ELF-1 (cell line): ENCODE data around the gene CCDC178.
"Not testable (repeated sequence)": the region's sequence is repeated elsewhere in the genome, so short reads cannot be mapped to it uniquely, and the experiment has no call there.

Experiments used
- DNase-seq: peaks from one replicate; pipeline ENCODE4 v3.0.0-alpha.2; 2016; ENCODE audit warnings: low read depth, low spot score

CCDC178 gene

DNA sequence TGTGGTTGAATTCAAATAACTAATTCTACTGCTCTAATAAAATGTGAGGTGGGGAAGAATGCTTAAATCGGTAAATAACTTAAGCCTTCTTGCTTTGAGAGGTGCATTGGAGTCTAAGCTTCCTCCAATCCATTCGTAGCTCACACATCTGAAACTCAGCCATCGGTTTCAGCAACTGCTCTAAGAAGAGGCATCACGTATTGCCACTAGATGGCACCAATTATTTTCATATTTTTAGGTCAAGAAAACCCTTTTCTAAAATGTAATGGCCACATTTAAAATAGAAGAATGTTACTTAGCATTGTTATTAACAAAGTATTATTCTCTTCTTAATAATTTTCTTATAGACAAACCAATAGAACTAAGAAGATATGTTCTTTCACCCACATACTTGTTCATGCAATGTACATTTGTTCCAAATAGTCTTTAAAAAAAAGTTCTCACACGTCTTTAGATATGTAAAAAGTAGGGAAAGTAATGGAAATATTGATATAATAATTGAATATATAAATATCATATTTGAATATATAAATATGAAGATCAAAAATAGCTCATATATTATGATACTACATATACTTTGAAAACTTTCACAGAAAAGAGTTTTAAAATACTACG, 229.8 kb downstream of the CCDC178 start:
- DNase-seq, result no peak

GRCh38 chr18:33205777-33206176, 234.7 kb downstream of the CCDC178 start:
- DNase-seq, result no peak

- peak; percentile 70 for DNase-seq
Measured at GRCh38 chr18:33201509-33201926, 239.0 kb downstream of the CCDC178 start.

DNA sequence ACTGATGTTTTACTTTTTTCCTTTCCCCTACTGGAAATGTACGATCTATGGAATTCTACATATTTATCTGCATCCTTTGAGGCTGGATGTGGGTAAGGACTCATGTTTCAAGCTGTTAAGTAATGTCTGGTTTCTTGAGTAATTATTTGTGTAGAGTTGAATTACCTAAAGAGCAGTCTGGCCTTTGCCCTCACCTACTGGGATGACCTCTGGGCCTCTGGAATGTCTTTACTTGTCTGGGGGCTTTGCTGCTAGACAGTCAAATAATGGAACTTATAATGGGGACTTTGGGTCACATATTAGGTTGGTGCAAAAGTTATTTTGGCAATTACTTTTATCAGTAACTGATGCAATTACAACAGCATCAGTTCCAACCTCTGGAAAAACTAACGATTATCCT, 244.7 kb downstream of the CCDC178 start:
- DNase-seq, result no peak

GRCh38 chr18:33194793-33195192, 245.7 kb downstream of the CCDC178 start:
- no peak for DNase-seq

DNA sequence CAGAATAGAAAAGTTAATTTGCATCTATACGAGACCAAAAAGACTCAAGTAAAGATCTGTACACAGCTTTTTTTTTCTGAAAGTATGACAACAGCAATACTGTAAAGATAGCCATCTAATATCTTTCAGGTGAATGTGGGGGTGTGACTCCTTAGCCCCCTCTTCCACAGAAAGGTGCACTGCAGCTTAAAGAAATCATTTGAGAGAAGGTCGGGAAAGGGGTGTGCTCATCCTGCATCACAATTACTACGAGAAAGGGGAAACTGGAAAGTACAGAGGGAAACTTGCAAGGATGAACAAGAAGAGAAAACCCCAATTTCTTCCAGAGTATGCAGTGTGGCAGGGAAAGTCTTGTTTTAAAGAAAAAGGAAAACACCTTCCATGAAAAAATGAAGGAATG, 255.6 kb downstream of the CCDC178 start:
- no peak for DNase-seq

DNA sequence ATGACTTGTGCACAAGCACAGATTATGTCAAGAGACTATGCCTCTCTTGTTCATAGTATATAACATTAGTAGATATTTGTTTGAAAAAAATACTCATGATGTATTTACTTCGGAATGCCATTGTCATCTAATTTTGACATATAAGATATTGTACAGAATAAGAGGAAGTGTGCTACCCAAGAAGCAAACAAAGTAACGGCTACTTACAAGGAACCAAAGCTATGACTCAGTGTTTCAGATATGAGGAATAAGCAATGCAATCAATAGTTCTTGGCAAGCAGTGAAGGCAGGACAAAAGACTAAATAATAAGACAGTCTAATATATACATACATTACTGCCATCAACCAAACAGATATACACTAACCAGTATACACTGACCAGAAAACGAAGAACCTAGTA, 256.3 kb downstream of the CCDC178 start:
- no peak for DNase-seq

DNA sequence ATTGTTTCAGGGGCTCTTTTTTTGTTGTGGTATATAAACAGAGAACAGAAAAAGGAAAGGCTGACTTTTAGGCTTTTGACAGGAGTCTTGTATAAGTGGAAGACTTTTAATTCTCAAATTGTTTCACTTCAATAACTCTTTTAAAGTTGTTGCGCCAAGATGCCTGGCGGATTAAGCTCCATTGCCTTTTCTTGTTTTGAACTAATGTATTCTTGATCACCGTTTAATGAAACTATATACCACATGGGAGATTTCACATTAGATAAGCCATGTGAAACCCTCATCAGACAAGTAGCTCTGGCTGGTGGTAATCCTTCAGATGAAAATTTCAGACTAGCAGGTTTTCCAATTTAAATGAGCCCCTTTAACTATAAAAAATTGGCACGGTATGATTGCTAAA, 257.4 kb downstream of the CCDC178 start:
- DNase-seq, result no peak

DNA sequence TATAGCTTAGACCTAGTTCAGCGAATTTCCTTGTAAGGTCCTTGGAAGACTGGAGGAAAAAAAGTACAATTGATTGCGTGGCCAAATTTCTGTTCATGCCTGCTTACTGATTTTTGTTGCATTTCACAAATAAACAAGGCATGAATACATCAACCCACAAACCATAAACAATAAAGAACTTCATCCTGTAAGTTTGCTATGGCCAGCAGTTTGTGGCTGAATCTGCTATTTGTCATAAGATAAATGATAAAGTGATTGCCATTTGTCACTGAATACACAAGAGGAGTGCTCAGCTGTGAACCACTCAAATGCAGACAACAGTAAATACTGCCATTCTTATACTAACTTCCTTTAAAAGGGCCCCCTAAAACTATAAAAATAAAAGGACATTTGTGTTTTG, 259.5 kb downstream of the CCDC178 start:
- no peak for DNase-seq

GRCh38 chr18:33169218-33169617, 271.3 kb downstream of the CCDC178 start:
- DNase-seq, result no peak

GRCh38 chr18:33164121-33164520, 276.4 kb downstream of the CCDC178 start:
- not testable (repeated sequence) for DNase-seq

- no peak for DNase-seq
Measured at GRCh38 chr18:33161131-33161530, 279.4 kb downstream of the CCDC178 start.

GRCh38 chr18:33159151-33159550, 281.4 kb downstream of the CCDC178 start:
- DNase-seq, result no peak

- no peak for DNase-seq
Measured at GRCh38 chr18:33157893-33158292, 282.6 kb downstream of the CCDC178 start.

- no peak for DNase-seq
Measured at GRCh38 chr18:33156906-33157470, 283.5 kb downstream of the CCDC178 start.

GRCh38 chr18:33154049-33154448, 286.5 kb downstream of the CCDC178 start:
- DNase-seq, result no peak

- no peak for DNase-seq
Measured at GRCh38 chr18:33152376-33152775, 288.1 kb downstream of the CCDC178 start.

GRCh38 chr18:33147811-33148210, 292.7 kb downstream of the CCDC178 start:
- DNase-seq, result not testable (repeated sequence)

DNA sequence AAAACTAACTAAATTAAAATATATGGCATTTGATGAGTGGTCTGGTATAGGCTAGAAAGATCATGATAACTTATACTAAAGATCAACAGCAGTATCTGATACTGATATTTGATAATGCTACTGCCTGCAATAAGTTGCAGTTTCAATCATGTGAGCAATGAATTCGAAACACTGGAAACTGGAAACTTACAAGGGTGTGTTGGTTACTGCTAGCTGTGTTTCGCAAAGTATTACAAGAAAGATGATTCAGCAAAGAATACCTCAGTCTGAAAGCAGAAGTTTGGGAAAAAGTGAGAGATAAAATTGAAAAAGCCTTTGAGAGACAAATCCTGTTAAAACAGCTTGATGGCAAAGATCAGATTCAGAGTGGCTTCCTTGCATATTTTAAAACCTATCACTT, 294.5 kb downstream of the CCDC178 start:
- DNase-seq, result no peak

- no peak for DNase-seq
Measured at GRCh38 chr18:33135951-33136660, 304.4 kb downstream of the CCDC178 start.

GRCh38 chr18:33132657-33133056, 307.9 kb downstream of the CCDC178 start:
- DNase-seq, result no peak

- DNase-seq, result no peak
Measured at GRCh38 chr18:33128581-33128980, 311.9 kb downstream of the CCDC178 start.

DNA sequence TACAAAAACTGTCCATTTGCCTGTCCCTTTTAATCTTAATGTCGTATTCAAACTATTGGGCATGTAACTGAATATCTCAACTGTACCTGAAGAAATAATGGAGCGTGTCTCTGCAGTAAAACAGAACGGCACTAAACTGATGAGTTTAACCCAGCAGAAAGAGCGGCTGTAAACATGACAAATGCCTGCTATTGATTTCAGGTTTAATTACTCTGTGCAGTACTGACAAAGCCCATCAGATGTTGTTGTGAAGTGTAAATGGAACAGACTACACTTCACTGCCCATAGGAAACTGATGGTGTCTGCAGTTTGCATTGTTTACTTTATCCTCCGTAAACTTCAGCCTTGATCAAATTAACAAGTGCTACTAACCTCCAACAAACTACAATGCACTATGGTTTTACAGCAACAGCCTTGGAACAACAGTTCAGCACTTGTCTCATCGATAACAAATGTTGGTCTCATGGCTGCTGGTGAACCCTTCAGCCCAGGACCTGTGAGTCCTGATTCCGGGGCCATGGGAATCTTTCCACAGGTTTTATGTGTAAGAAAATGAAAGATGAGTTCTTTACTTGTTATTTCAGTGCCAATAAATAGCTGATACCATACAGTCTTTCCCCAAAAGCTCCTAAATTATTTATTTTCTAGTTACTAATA, 316.5 kb downstream of the CCDC178 start:
- DNase-seq, result no peak
